HG02678 (cell line): ENCODE results near the gene HOXA5.

Source experiments
- ATAC-seq: cut with Tn5 transposase; IDR thresholded peaks from one replicate; pipeline ENCODE4 v1.9.1; 2021; ENCODE audit warnings: mild to moderate bottlenecking, moderate library complexity; ENCODE audit not compliant: unreplicated experiment

Gene HOXA5

GRCh38 chr7:27182861-27183681, 39.6 kb upstream of the HOXA5 start:
- ATAC-seq, result no peak

- ATAC-seq, result no peak
These were observed 38.9 kb upstream of the HOXA5 start for GRCh38 chr7:27182285-27182841.

GRCh38 chr7:27181795-27182275, 38.4 kb upstream of the HOXA5 start:
- no peak for ATAC-seq

- ATAC-seq, result no peak
These were observed 37.2 kb upstream of the HOXA5 start for GRCh38 chr7:27180431-27181420.

GRCh38 chr7:27179503-27180430, 36.3 kb upstream of the HOXA5 start:
- no peak for ATAC-seq

- no peak for ATAC-seq
These were observed 35.5 kb upstream of the HOXA5 start for GRCh38 chr7:27179030-27179429.

GRCh38 chr7:27178366-27178765, 34.9 kb upstream of the HOXA5 start:
- ATAC-seq, result no peak

GRCh38 chr7:27177795-27178320, 34.4 kb upstream of the HOXA5 start:
- no peak for ATAC-seq

- ATAC-seq, result no peak
These were observed 33.7 kb upstream of the HOXA5 start for GRCh38 chr7:27176962-27177794.

- ATAC-seq, result no peak
These were observed 33.0 kb upstream of the HOXA5 start for GRCh38 chr7:27176524-27176845.

GRCh38 chr7:27175626-27176523, 32.4 kb upstream of the HOXA5 start:
- ATAC-seq, result no peak

GRCh38 chr7:27174874-27175625, 31.6 kb upstream of the HOXA5 start:
- no peak for ATAC-seq

- ATAC-seq, result no peak
These were observed 30.7 kb upstream of the HOXA5 start, which contains the start of gene HOXA10 for GRCh38 chr7:27173956-27174873. HOXA10 (minus strand) TSS chr7:27174320; CDS start chr7:27174306, 14 bp downstream.

- no peak for ATAC-seq
These were observed 30.1 kb upstream of the HOXA5 start for GRCh38 chr7:27173511-27173955.

- ATAC-seq, result no peak
These were observed 29.5 kb upstream of the HOXA5 start for GRCh38 chr7:27172823-27173510.
